Mesothelial cell of epicardium (in vitro differentiated cells): ENCODE data around the gene SETX. TPM values are rescaled to one million over a fixed set of nuclear protein-coding genes. Genes with fewer than 3 reads are reported as not detected.

Source experiments
- DNase-seq, 2 experiments: peaks; one replicate each; pipeline ENCODE4 v3.0.0; 2021; ENCODE audit warnings: low spot score in 2 of 2; ENCODE audit not compliant: unreplicated experiment in 2 of 2
- H3K27ac Mint-ChIP-seq: 2 replicates; pipeline ENCODE4 v1.8.0; 2021; ENCODE audit warnings: mixed read lengths
- H3K27me3 Mint-ChIP-seq: 2 replicates; pipeline ENCODE4 v1.8.0; 2021; ENCODE audit warnings: low read depth, mixed read lengths
- H3K36me3 Mint-ChIP-seq: 2 replicates; pipeline ENCODE4 v1.8.0; 2021; ENCODE audit warnings: mixed read lengths
- H3K4me1 Mint-ChIP-seq: 2 replicates; pipeline ENCODE4 v1.8.0; 2021; ENCODE audit warnings: mixed read lengths
- H3K4me3 Mint-ChIP-seq: 2 replicates; pipeline ENCODE4 v1.8.0; 2021; ENCODE audit warnings: mild to moderate bottlenecking, moderate library complexity, mixed read lengths
- H3K9me3 Mint-ChIP-seq: 2 replicates; pipeline ENCODE4 v1.8.0; 2021; ENCODE audit warnings: mixed read lengths
- CTCF ChIP-seq: fragments of 200-600 bp; sonication (generic); IDR thresholded peaks from one replicate; pipeline ENCODE4 v1.5.0; 2021; ENCODE audit warnings: antibody characterized with exemption; ENCODE audit not compliant: unreplicated experiment
- total RNA-seq: library from RNA; stranded (reverse); gene quantifications from 3 replicates; pipeline ENCODE4 v1.2.1, GENCODE V29; 2021

Gene SETX
- total RNA-seq, 1 donor from 2014 or later: 51.4 TPM

GRCh38 chr9:132240841-132241482, 113.8 kb downstream of the SETX start:
- Mint-ChIP-seq H3K4me1 (peaks cover 24% of the 10 kb centered on the region), H3K9me3 (no peaks in the 10 kb centered on the region), H3K27me3 (peaks cover 26% of the 10 kb centered on the region), H3K4me3 (peak overlapping the region; percentile 93), H3K27ac (peak overlapping the region; percentile 97), H3K36me3 (no peaks in the 10 kb centered on the region)
- DNase-seq: peak; percentile 98 to 99
- no peak for TF ChIP-seq CTCF

- Mint-ChIP-seq H3K27me3 (peaks cover 26% of the 10 kb centered on the region), H3K9me3 (no peaks in the 10 kb centered on the region), H3K4me1 (peaks cover 25% of the 10 kb centered on the region), H3K36me3 (no peaks in the 10 kb centered on the region), H3K4me3 (peak overlapping the region; percentile 49), H3K27ac (peak overlapping the region; percentile 79)
- no peak for TF ChIP-seq CTCF
- DNase-seq: peak in 1 of 2 experiments; percentile 61
These were observed 114.6 kb downstream of the SETX start for GRCh38 chr9:132239999-132240840.

GRCh38 chr9:132239518-132239917, 115.3 kb downstream of the SETX start:
- peak overlapping the region; percentile 49 for H3K4me3 Mint-ChIP-seq
- H3K36me3 Mint-ChIP-seq: no peaks in the 10 kb centered on the region
- no peak for TF ChIP-seq CTCF
- no peaks in the 10 kb centered on the region for H3K9me3 Mint-ChIP-seq
- H3K4me1 Mint-ChIP-seq: peaks cover 25% of the 10 kb centered on the region
- no peak for DNase-seq
- peaks cover 25% of the 10 kb centered on the region for H3K27me3 Mint-ChIP-seq
- H3K27ac Mint-ChIP-seq: peak overlapping the region; percentile 48

GRCh38 chr9:132238992-132239391, 115.8 kb downstream of the SETX start:
- TF ChIP-seq CTCF: no peak
- no peak for DNase-seq
- no peaks in the 10 kb centered on the region for H3K9me3 Mint-ChIP-seq
- H3K27me3 Mint-ChIP-seq: peaks cover 21% of the 10 kb centered on the region
- peaks cover 25% of the 10 kb centered on the region for H3K4me1 Mint-ChIP-seq
- no peak overlapping the region for H3K4me3 Mint-ChIP-seq
- H3K27ac Mint-ChIP-seq: no peak overlapping the region
- no peaks in the 10 kb centered on the region for H3K36me3 Mint-ChIP-seq

- TF ChIP-seq CTCF: no peak
- Mint-ChIP-seq H3K27me3 (peaks cover 21% of the 10 kb centered on the region), H3K4me3 (no peak overlapping the region), H3K27ac (no peak overlapping the region), H3K4me1 (peaks cover 25% of the 10 kb centered on the region), H3K9me3 (no peaks in the 10 kb centered on the region), H3K36me3 (no peaks in the 10 kb centered on the region)
- no peak for DNase-seq
These were observed 116.5 kb downstream of the SETX start for GRCh38 chr9:132238026-132238972.
